Measurements from ENCODE around the gene CCKAR. TPM values are rescaled to one million over a fixed set of nuclear protein-coding genes. Genes with fewer than 3 reads are reported as not detected.

The CCKAR gene
- polyA plus RNA-seq, 3 donors from 2014 or later = not detected

- Mint-ChIP-seq H3K4me3 (no peak overlapping the region), H3K9me3 (no peaks in the 10 kb centered on the region), H3K4me1 (peaks cover 3 to 14% of the 10 kb centered on the region in 2 donors), H3K36me3 (no peaks in the 10 kb centered on the region), H3K27me3 (ENCODE audit: low read depth in 3 of 3) (peaks cover 2 to 8% (median 5%) of the 10 kb centered on the region in 3 donors), H3K27ac (no peak overlapping the region)
- DNase-seq = no peak
Observed at GRCh38 chr4:26462874-26463273, 27.4 kb downstream of the CCKAR start.

- H3K36me3 Mint-ChIP-seq = no peaks in the 10 kb centered on the region
- H3K27ac Mint-ChIP-seq = no peak overlapping the region
- H3K4me1 Mint-ChIP-seq = peaks cover 3 to 16% of the 10 kb centered on the region in 2 donors
Observed at GRCh38 chr4:26459756-26460530, 30.3 kb downstream of the CCKAR start.

GRCh38 chr4:26459054-26459755 lies 31.1 kb downstream of the CCKAR start:
- Mint-ChIP-seq H3K4me3 (peak overlapping the region in 2 of 5 donors; percentile 31 to 33), H3K27me3 (ENCODE audit: low read depth in 3 of 3) (peaks cover 4 to 6% (median 5%) of the 10 kb centered on the region in 3 donors), H3K36me3 (no peaks in the 10 kb centered on the region), H3K27ac (no peak overlapping the region), H3K9me3 (no peaks in the 10 kb centered on the region), H3K4me1 (peaks cover 3 to 16% of the 10 kb centered on the region in 2 donors)
- peak; percentile 13 to 42 (median 31) for DNase-seq

More at GRCh38 chr4:26459756-26460530, 30.3 kb downstream of the CCKAR start:
- Mint-ChIP-seq H3K9me3 (no peaks in the 10 kb centered on the region), H3K4me3 (no peak overlapping the region), H3K27me3 (ENCODE audit: low read depth in 3 of 3) (peaks cover 4 to 6% (median 5%) of the 10 kb centered on the region in 3 donors)
- no peak for DNase-seq

- Mint-ChIP-seq H3K27me3 (ENCODE audit: low read depth in 3 of 3) (peaks cover 4 to 6% (median 5%) of the 10 kb centered on the region in 3 donors), H3K4me1 (peaks cover 3 to 16% of the 10 kb centered on the region in 2 donors), H3K9me3 (no peaks in the 10 kb centered on the region), H3K36me3 (no peaks in the 10 kb centered on the region), H3K4me3 (peak overlapping the region in 1 of 5 donors; percentile 11), H3K27ac (no peak overlapping the region)
- peak in 1 of 3 donors; percentile 6 for DNase-seq
Observed at GRCh38 chr4:26458157-26458561, 32.1 kb downstream of the CCKAR start.

GRCh38 chr4:26457412-26457811 lies 32.9 kb downstream of the CCKAR start:
- Mint-ChIP-seq H3K9me3 (no peaks in the 10 kb centered on the region), H3K4me1 (peaks cover 3 to 16% of the 10 kb centered on the region in 2 donors), H3K4me3 (no peak overlapping the region), H3K27me3 (ENCODE audit: low read depth in 3 of 3) (peaks cover 4 to 6% (median 6%) of the 10 kb centered on the region in 3 donors), H3K36me3 (no peaks in the 10 kb centered on the region), H3K27ac (no peak overlapping the region)
- no peak for DNase-seq

- Mint-ChIP-seq H3K27me3 (ENCODE audit: low read depth in 3 of 3) (peaks cover 6 to 8% (median 6%) of the 10 kb centered on the region in 3 donors), H3K27ac (no peak overlapping the region), H3K36me3 (no peaks in the 10 kb centered on the region), H3K4me1 (peaks cover 3 to 16% of the 10 kb centered on the region in 2 donors), H3K4me3 (no peak overlapping the region), H3K9me3 (no peaks in the 10 kb centered on the region)
- no peak for DNase-seq
Observed at GRCh38 chr4:26455571-26455970, 34.7 kb downstream of the CCKAR start.

- Mint-ChIP-seq H3K27ac (no peak overlapping the region), H3K4me1 (peaks cover 3 to 16% of the 10 kb centered on the region in 2 donors), H3K9me3 (no peaks in the 10 kb centered on the region), H3K4me3 (no peak overlapping the region), H3K27me3 (ENCODE audit: low read depth in 3 of 3) (peaks cover 6 to 8% (median 6%) of the 10 kb centered on the region in 3 donors), H3K36me3 (no peaks in the 10 kb centered on the region)
- no peak for DNase-seq
Observed at GRCh38 chr4:26454961-26455360, 35.3 kb downstream of the CCKAR start.

- Mint-ChIP-seq H3K27me3 (ENCODE audit: low read depth in 3 of 3) (peaks cover 4 to 7% (median 6%) of the 10 kb centered on the region in 3 donors), H3K4me3 (no peak overlapping the region), H3K36me3 (no peaks in the 10 kb centered on the region), H3K9me3 (no peaks in the 10 kb centered on the region), H3K4me1 (peaks cover 0 to 2% of the 10 kb centered on the region in 2 donors), H3K27ac (no peak overlapping the region)
- DNase-seq = no peak
Observed at GRCh38 chr4:26452565-26453531, 37.4 kb downstream of the CCKAR start.

GRCh38 chr4:26451597-26451996 lies 38.7 kb downstream of the CCKAR start:
- no peaks in the 10 kb centered on the region for H3K36me3 Mint-ChIP-seq
- no peak overlapping the region for H3K27ac Mint-ChIP-seq
- DNase-seq = no peak
- no peaks in the 10 kb centered on the region for H3K9me3 Mint-ChIP-seq
- H3K27me3 Mint-ChIP-seq (ENCODE audit: low read depth in 3 of 3) = peaks cover 8 to 10% (median 9%) of the 10 kb centered on the region in 3 donors
- no peak overlapping the region for H3K4me3 Mint-ChIP-seq
- H3K4me1 Mint-ChIP-seq = no peaks in the 10 kb centered on the region

- no peak overlapping the region for H3K27ac Mint-ChIP-seq
Observed at GRCh38 chr4:26450418-26450817, 39.9 kb downstream of the CCKAR start.

GRCh38 chr4:26447378-26447777 lies 42.9 kb downstream of the CCKAR start:
- H3K9me3 Mint-ChIP-seq = no peaks in the 10 kb centered on the region
- H3K36me3 Mint-ChIP-seq = no peaks in the 10 kb centered on the region
- no peaks in the 10 kb centered on the region for H3K4me1 Mint-ChIP-seq
- H3K27me3 Mint-ChIP-seq (ENCODE audit: low read depth in 3 of 3) = peaks cover 4 to 15% (median 7%) of the 10 kb centered on the region in 3 donors
- no peak for DNase-seq
- no peak overlapping the region for H3K4me3 Mint-ChIP-seq
- no peak overlapping the region for H3K27ac Mint-ChIP-seq

More at GRCh38 chr4:26450418-26450817, 39.9 kb downstream of the CCKAR start:
- Mint-ChIP-seq H3K4me3 (no peak overlapping the region), H3K9me3 (no peaks in the 10 kb centered on the region), H3K36me3 (no peaks in the 10 kb centered on the region), H3K27me3 (ENCODE audit: low read depth in 3 of 3) (peaks cover 7 to 13% (median 10%) of the 10 kb centered on the region in 3 donors), H3K4me1 (no peaks in the 10 kb centered on the region)
- DNase-seq = no peak

GRCh38 chr4:26441771-26442170 lies 48.5 kb downstream of the CCKAR start:
- H3K36me3 Mint-ChIP-seq = peaks cover 0 to 5% (median 0%) of the 10 kb centered on the region in 3 donors
- H3K27ac Mint-ChIP-seq = no peak overlapping the region
- no peaks in the 10 kb centered on the region for H3K9me3 Mint-ChIP-seq
- no peak for DNase-seq
- no peak overlapping the region for H3K4me3 Mint-ChIP-seq
- no peaks in the 10 kb centered on the region for H3K4me1 Mint-ChIP-seq
- H3K27me3 Mint-ChIP-seq (ENCODE audit: low read depth in 3 of 3) = peaks cover 0 to 8% (median 2%) of the 10 kb centered on the region in 3 donors

GRCh38 chr4:26441102-26441501 lies 49.2 kb downstream of the CCKAR start:
- Mint-ChIP-seq H3K27me3 (ENCODE audit: low read depth in 3 of 3) (peaks cover 0 to 4% (median 0%) of the 10 kb centered on the region in 3 donors), H3K36me3 (peaks cover 0 to 7% (median 0%) of the 10 kb centered on the region in 3 donors), H3K9me3 (no peaks in the 10 kb centered on the region), H3K4me1 (no peaks in the 10 kb centered on the region), H3K4me3 (no peak overlapping the region), H3K27ac (no peak overlapping the region)
- DNase-seq = no peak
